SIG-M5 treated with dmso at 0.1 percent for 504 hours (cell line): ENCODE measurements around the gene TRIM63.
"Not testable (repeated sequence)": the region's sequence is repeated elsewhere in the genome, so short reads cannot be mapped to it uniquely, and the experiment has no call there.

ENCODE experiments used
- DNase-seq: peaks from one replicate; lab custom pipeline; 2025; ENCODE audit not compliant: unreplicated experiment; lab: John Stamatoyannopoulos, UW

TRIM63 gene

GRCh38 chr1:26067432-26067911 is at the start of gene TRIM63:
Gene TRIM63 (minus strand): TSS chr1:26067630. CDS start chr1:26067494, 136 bp downstream.
- DNase-seq = no peak

- no peak for DNase-seq
These were observed 46.9 kb upstream of the TRIM63 start for GRCh38 chr1:26114165-26114927.

GRCh38 chr1:26112407-26112775 is 45.0 kb upstream of the TRIM63 start:
- peak; percentile 34 for DNase-seq

- DNase-seq = peak; percentile 83
These were observed 44.3 kb upstream of the TRIM63 start, which contains the start of gene PDIK1L for GRCh38 chr1:26111530-26112406. Gene PDIK1L (plus strand): TSS chr1:26111824. CDS start chr1:26114309, 2,485 bp downstream.

GRCh38 chr1:26110731-26111529 is 43.5 kb upstream of the TRIM63 start:
- DNase-seq = peak; percentile 22

- DNase-seq = no peak
These were observed 42.1 kb upstream of the TRIM63 start for GRCh38 chr1:26109229-26110164.

- not testable (repeated sequence) for DNase-seq
These were observed 37.8 kb upstream of the TRIM63 start for GRCh38 chr1:26105226-26105548.

GRCh38 chr1:26102526-26102925 is 35.1 kb upstream of the TRIM63 start:
- no peak for DNase-seq

- DNase-seq = no peak
These were observed 34.7 kb upstream of the TRIM63 start for GRCh38 chr1:26102119-26102518.

- not testable (repeated sequence) for DNase-seq
These were observed 32.8 kb upstream of the TRIM63 start for GRCh38 chr1:26100204-26100603.

- DNase-seq = no peak
These were observed 32.4 kb upstream of the TRIM63 start for GRCh38 chr1:26099780-26100179.

- no peak for DNase-seq
These were observed 31.2 kb upstream of the TRIM63 start for GRCh38 chr1:26098602-26099001.

- no peak for DNase-seq
These were observed 30.3 kb upstream of the TRIM63 start for GRCh38 chr1:26097696-26098095.

GRCh38 chr1:26096471-26096870 is 29.0 kb upstream of the TRIM63 start:
- DNase-seq = no peak

GRCh38 chr1:26094677-26095383 is 27.4 kb upstream of the TRIM63 start:
- no peak for DNase-seq

GRCh38 chr1:26094076-26094669 is 26.7 kb upstream of the TRIM63 start:
- no peak for DNase-seq

GRCh38 chr1:26093569-26093968 is 26.1 kb upstream of the TRIM63 start:
- DNase-seq = not testable (repeated sequence)

GRCh38 chr1:26092422-26092821 is 25.0 kb upstream of the TRIM63 start:
- DNase-seq = no peak

GRCh38 chr1:26090893-26091292 is 23.5 kb upstream of the TRIM63 start:
- DNase-seq = no peak
